ENCODE data around the gene KRTAP5-10.
"Not testable (repeated sequence)": the region's sequence is repeated elsewhere in the genome, so short reads cannot be mapped to it uniquely, and the experiment has no call there.

KRTAP5-10 gene

GRCh38 chr11:71542879-71543777, 22.2 kb upstream of the KRTAP5-10 start:
- no peak for DNase-seq (ENCODE audit: low read depth in 2 of 2)

- no peak for DNase-seq (ENCODE audit: low read depth in 2 of 2)
Observed at GRCh38 chr11:71543866-71544265, 21.5 kb upstream of the KRTAP5-10 start.

- DNase-seq (ENCODE audit: low read depth in 2 of 2), result no peak
Observed at GRCh38 chr11:71544525-71545214, 20.7 kb upstream of the KRTAP5-10 start.

GRCh38 chr11:71545405-71545966, 19.9 kb upstream of the KRTAP5-10 start:
- no peak for DNase-seq (ENCODE audit: low read depth in 2 of 2)

- no peak for DNase-seq (ENCODE audit: low read depth in 2 of 2)
Observed at GRCh38 chr11:71548120-71548519, 17.2 kb upstream of the KRTAP5-10 start, which contains the start of gene KRTAP5-9. KRTAP5-9 (plus strand) TSS chr11:71548420; CDS start chr11:71548658, 238 bp downstream.

GRCh38 chr11:71548716-71549151, 16.6 kb upstream of the KRTAP5-10 start:
- no peak for DNase-seq (ENCODE audit: low read depth in 2 of 2)

- no peak for DNase-seq (ENCODE audit: low read depth in 2 of 2)
Observed at GRCh38 chr11:71551711-71552110, 13.7 kb upstream of the KRTAP5-10 start.

GRCh38 chr11:71554996-71555395, 10.4 kb upstream of the KRTAP5-10 start:
- DNase-seq (ENCODE audit: low read depth in 2 of 2), result no peak

- DNase-seq (ENCODE audit: low read depth in 2 of 2), result no peak
Observed at GRCh38 chr11:71555508-71555907, 9.9 kb upstream of the KRTAP5-10 start.

GRCh38 chr11:71556018-71556417, 9.3 kb upstream of the KRTAP5-10 start:
- no peak for DNase-seq (ENCODE audit: low read depth in 2 of 2)

GRCh38 chr11:71557257-71557656, 8.1 kb upstream of the KRTAP5-10 start:
- DNase-seq (ENCODE audit: low read depth in 2 of 2), result no peak

- DNase-seq (ENCODE audit: low read depth in 2 of 2), result no peak
Observed at GRCh38 chr11:71558996-71559395, 6.4 kb upstream of the KRTAP5-10 start.

- no peak for DNase-seq (ENCODE audit: low read depth in 2 of 2)
Observed at GRCh38 chr11:71562120-71562519, 3.2 kb upstream of the KRTAP5-10 start.

GRCh38 chr11:71563406-71563805, 2.0 kb upstream of the KRTAP5-10 start:
- DNase-seq (ENCODE audit: low read depth in 2 of 2), result no peak

GRCh38 chr11:71564430-71564829, 933 bp upstream of the KRTAP5-10 start:
- no peak for DNase-seq (ENCODE audit: low read depth in 2 of 2)

GRCh38 chr11:71566081-71566620, 788 bp downstream of the KRTAP5-10 start:
- no peak for DNase-seq (ENCODE audit: low read depth in 2 of 2)

GRCh38 chr11:71566626-71567599, 1.6 kb downstream of the KRTAP5-10 start:
- not testable (repeated sequence) for DNase-seq (ENCODE audit: low read depth in 2 of 2)

GRCh38 chr11:71567633-71568032, 2.3 kb downstream of the KRTAP5-10 start:
- DNase-seq (ENCODE audit: low read depth in 2 of 2), result not testable (repeated sequence)

- DNase-seq (ENCODE audit: low read depth in 2 of 2), result no peak
Observed at GRCh38 chr11:71568704-71569349, 3.5 kb downstream of the KRTAP5-10 start.

GRCh38 chr11:71571101-71571850, 5.9 kb downstream of the KRTAP5-10 start:
- not testable (repeated sequence) for DNase-seq (ENCODE audit: low read depth in 2 of 2)

Measured in stimulated activated CD8-positive, alpha-beta memory T cell treated with anti-CD3 and anti-CD28 coated beads, Interleukin-2, amount 100 ng/mL, for 1 hour (primary cell).